ENCODE results near the gene SPTBN4.

DNA sequence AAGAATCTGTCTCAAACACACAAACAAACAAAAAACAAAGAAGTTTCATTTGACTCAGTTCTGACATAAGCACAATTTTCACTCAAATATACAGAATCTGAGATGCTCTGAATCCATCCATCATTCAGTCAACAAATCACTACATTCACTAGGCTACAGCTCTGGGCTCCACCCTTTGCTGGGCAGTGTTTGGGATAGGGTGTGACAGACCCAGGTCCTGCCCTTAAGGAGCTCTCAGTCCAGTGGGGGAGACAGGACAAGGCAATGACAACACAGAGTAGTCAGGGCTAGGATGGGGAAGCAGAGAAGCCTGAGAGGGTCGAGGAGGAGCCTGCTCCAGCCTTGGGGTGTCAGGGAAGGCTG, 45.3 kb downstream of the SPTBN4 start:
- TF ChIP-seq CTCF (IDR thresholded peaks at IDR 0.05 in 8 of 11, conservative IDR thresholded peaks at IDR 0.05 in 3 of 11) (no peak), POLR2A (IDR thresholded peaks at IDR 0.05) (no peak)
